Loucy (cell line): Measurements from ENCODE around the gene ABCF2.

ENCODE experiments used
- H2AFZ ChIP-seq: fragments of 200-600 bp; sonication (generic); 2 replicates; pipeline ENCODE4 v1.6.0; 2016; ENCODE audit warnings: antibody characterized with exemption, mild to moderate bottlenecking, low read length, moderate library complexity
- H3F3A ChIP-seq: fragments of 200-600 bp; 2 replicates; pipeline ENCODE4 v1.6.0; 2016; ENCODE audit warnings: antibody characterized with exemption, low read depth, mild to moderate bottlenecking
- H3K27me3 ChIP-seq: fragments of 200-600 bp; sonication (generic); 2 replicates; pipeline ENCODE4 v1.6.1; 2014; ENCODE audit warnings: low read length, mild to moderate bottlenecking; ENCODE audit not compliant: insufficient read depth, poor library complexity, severe bottlenecking
- H3K36me3 ChIP-seq: fragments of 200-600 bp; sonication (generic); 2 replicates; pipeline ENCODE4 v1.6.1; 2016; ENCODE audit warnings: low read length; ENCODE audit not compliant: insufficient read depth
- H3K4me1 ChIP-seq: fragments of 200-600 bp; sonication (generic); 2 replicates; pipeline ENCODE4 v1.5.1; 2014; ENCODE audit warnings: low read length, mild to moderate bottlenecking; ENCODE audit not compliant: insufficient read depth, poor library complexity, severe bottlenecking
- H3K4me2 ChIP-seq: fragments of 200-600 bp; sonication (generic); 2 replicates; pipeline ENCODE4 v1.6.0; 2014; ENCODE audit warnings: antibody characterized with exemption, low read length, low read depth, mild to moderate bottlenecking; ENCODE audit not compliant: poor library complexity, severe bottlenecking
- H3K4me3 ChIP-seq: fragments of 200-600 bp; sonication (generic); 2 replicates; pipeline ENCODE4 v1.5.1; 2014; ENCODE audit warnings: low read length, mild to moderate bottlenecking, mixed read lengths; ENCODE audit not compliant: poor library complexity, severe bottlenecking
- H3K79me2 ChIP-seq: fragments of 200-600 bp; sonication (generic); 2 replicates; pipeline ENCODE4 v1.6.1; 2014; ENCODE audit warnings: low read length; ENCODE audit not compliant: insufficient read depth
- H3K9ac ChIP-seq: fragments of 200-600 bp; sonication (generic); 2 replicates; pipeline ENCODE4 v1.6.0; 2014; ENCODE audit warnings: mild to moderate bottlenecking, low read depth, low read length, moderate library complexity; ENCODE audit not compliant: poor library complexity, severe bottlenecking
- H3K9me2 ChIP-seq: fragments of 200-600 bp; sonication (generic); replicated peaks from 2 replicates; pipeline ENCODE4 v1.6.1; 2016; ENCODE audit warnings: low read depth, low read length, mixed read lengths
- H3K9me3 ChIP-seq: fragments of 200-600 bp; sonication (generic); 2 replicates; pipeline ENCODE4 v1.6.1; 2014; ENCODE audit warnings: mild to moderate bottlenecking, antibody characterized with exemption, low read length, low read depth; ENCODE audit not compliant: insufficient read depth
- H4K20me1 ChIP-seq: fragments of 200-600 bp; sonication (generic); 2 replicates; pipeline ENCODE4 v1.6.0; 2014; ENCODE audit warnings: antibody characterized with exemption, low read length, mild to moderate bottlenecking; ENCODE audit not compliant: insufficient read depth, poor library complexity, severe bottlenecking
- CTCF ChIP-seq: fragments of 200-600 bp; sonication (generic); conservative IDR thresholded peaks from 2 replicates; pipeline ENCODE4 v1.5.1; 2014; ENCODE audit warnings: mild to moderate bottlenecking, antibody characterized with exemption, low read length
- EZH2phosphoT487 ChIP-seq: fragments of 200-600 bp; IDR thresholded peaks from 2 replicates; pipeline ENCODE4 v1.6.1; 2018; ENCODE audit warnings: antibody characterized with exemption, mild to moderate bottlenecking, moderate library complexity, borderline replicate concordance

ABCF2 gene

GRCh38 chr7:151274396-151274795 lies 47.4 kb upstream of the ABCF2 start:
- Histone ChIP-seq H3K4me2 (no peak overlapping the region), H3F3A (no peaks in the 10 kb centered on the region), H3K9me3 (no peaks in the 10 kb centered on the region), H3K27me3 (no peaks in the 10 kb centered on the region), H3K9me2 (no peaks in the 10 kb centered on the region), H3K4me1 (peaks cover 22% of the 10 kb centered on the region), H3K79me2 (no peaks in the 10 kb centered on the region), H3K36me3 (no peaks in the 10 kb centered on the region), H3K4me3 (no peak overlapping the region), H2AFZ (no peak overlapping the region), H3K9ac (no peak overlapping the region), H4K20me1 (no peaks in the 10 kb centered on the region)
- TF ChIP-seq CTCF (no peak), EZH2phosphoT487 (no peak)

- H3K9me2 ChIP-seq = no peaks in the 10 kb centered on the region
- no peak for TF ChIP-seq EZH2phosphoT487
- no peak for TF ChIP-seq CTCF
- no peak overlapping the region for H3K4me3 ChIP-seq
- H3K9me3 ChIP-seq = no peaks in the 10 kb centered on the region
- no peaks in the 10 kb centered on the region for H3K36me3 ChIP-seq
- H3K27me3 ChIP-seq = no peaks in the 10 kb centered on the region
- no peaks in the 10 kb centered on the region for H3K79me2 ChIP-seq
- H3K4me1 ChIP-seq = peaks cover 22% of the 10 kb centered on the region
- H3K9ac ChIP-seq = no peak overlapping the region
- no peaks in the 10 kb centered on the region for H3F3A ChIP-seq
- no peak overlapping the region for H2AFZ ChIP-seq
- H4K20me1 ChIP-seq = no peaks in the 10 kb centered on the region
- no peak overlapping the region for H3K4me2 ChIP-seq
These were observed 46.8 kb upstream of the ABCF2 start for GRCh38 chr7:151273651-151274390.

GRCh38 chr7:151272877-151273276 lies 45.9 kb upstream of the ABCF2 start:
- H3K27me3 ChIP-seq = no peaks in the 10 kb centered on the region
- H3K4me1 ChIP-seq = peaks cover 22% of the 10 kb centered on the region
- TF ChIP-seq EZH2phosphoT487 (no peak), CTCF (no peak)
- no peaks in the 10 kb centered on the region for H3K36me3 ChIP-seq
- H3K79me2 ChIP-seq = no peaks in the 10 kb centered on the region
- no peaks in the 10 kb centered on the region for H3F3A ChIP-seq
- H3K4me2 ChIP-seq = peak overlapping the region; percentile 44
- no peak overlapping the region for H3K4me3 ChIP-seq
- H3K9me3 ChIP-seq = no peaks in the 10 kb centered on the region
- H2AFZ ChIP-seq = no peak overlapping the region
- no peaks in the 10 kb centered on the region for H4K20me1 ChIP-seq
- no peak overlapping the region for H3K9ac ChIP-seq
- no peaks in the 10 kb centered on the region for H3K9me2 ChIP-seq
